HG02642 (cell line): ENCODE results near the gene RAG2.

Source experiments
- ATAC-seq: cut with Tn5 transposase; IDR thresholded peaks from one replicate; pipeline ENCODE4 v1.9.1; 2021; ENCODE audit warnings: mild to moderate bottlenecking; ENCODE audit not compliant: unreplicated experiment, poor library complexity

Gene RAG2

GRCh38 chr11:36602135-36602534 lies 4.1 kb upstream of the RAG2 start:
- ATAC-seq, result no peak

GRCh38 chr11:36601155-36601554 lies 3.1 kb upstream of the RAG2 start:
- ATAC-seq, result no peak

GRCh38 chr11:36600180-36600579 lies 2.1 kb upstream of the RAG2 start:
- no peak for ATAC-seq

GRCh38 chr11:36596880-36597279 lies 1.2 kb downstream of the RAG2 start:
- no peak for ATAC-seq

- ATAC-seq, result peak; percentile 78
Observed at GRCh38 chr11:36594316-36594989, 3.6 kb downstream of the RAG2 start, which contains the start of gene IFTAP. TSS of gene IFTAP (plus strand) at chr11:36594502. CDS start at chr11:36610104, 15,602 bp downstream.

- no peak for ATAC-seq
Observed at GRCh38 chr11:36591433-36591832, 6.6 kb downstream of the RAG2 start.

GRCh38 chr11:36590513-36590912 lies 7.5 kb downstream of the RAG2 start:
- no peak for ATAC-seq

GRCh38 chr11:36588099-36588498 lies 9.9 kb downstream of the RAG2 start:
- ATAC-seq, result no peak

- peak; percentile 46 for ATAC-seq
Observed at GRCh38 chr11:36586543-36586942, 11.5 kb downstream of the RAG2 start.

- no peak for ATAC-seq
Observed at GRCh38 chr11:36583667-36584066, 14.4 kb downstream of the RAG2 start.

- ATAC-seq, result no peak
Observed at GRCh38 chr11:36581536-36581935, 16.5 kb downstream of the RAG2 start.

- ATAC-seq, result no peak
Observed at GRCh38 chr11:36578458-36578857, 19.6 kb downstream of the RAG2 start.

- no peak for ATAC-seq
Observed at GRCh38 chr11:36577859-36578258, 20.2 kb downstream of the RAG2 start.

GRCh38 chr11:36577373-36577772 lies 20.7 kb downstream of the RAG2 start:
- ATAC-seq, result no peak

- ATAC-seq, result no peak
Observed at GRCh38 chr11:36574486-36574885, 23.6 kb downstream of the RAG2 start.

GRCh38 chr11:36569095-36569494 lies 28.9 kb downstream of the RAG2 start:
- ATAC-seq, result no peak

- no peak for ATAC-seq
Observed at GRCh38 chr11:36567694-36568093, 30.3 kb downstream of the RAG2 start, which contains the start of gene RAG1. TSS of gene RAG1 (plus strand) at chr11:36568007. CDS start at chr11:36573305, 5,298 bp downstream.

GRCh38 chr11:36566407-36567053 lies 31.5 kb downstream of the RAG2 start:
- no peak for ATAC-seq

- ATAC-seq, result no peak
Observed at GRCh38 chr11:36565031-36565610, 32.9 kb downstream of the RAG2 start.

GRCh38 chr11:36564376-36565030 lies 33.5 kb downstream of the RAG2 start:
- ATAC-seq, result peak; percentile 58
